ENCODE results near the gene HYCC1. TPM values are rescaled to one million over a fixed set of nuclear protein-coding genes. Genes with fewer than 3 reads are reported as not detected.
A peak's percentile ranks its signal among the peaks of the same experiment; 100 is the strongest.

HYCC1 gene
- total RNA-seq, 1 donor from 2014 or later = 40.8 TPM

- intact Hi-C loops (cut with DNase I) = no loop called here
- ATAC-seq = peak; percentile 86
- no peak for DNase-seq (ENCODE audit: missing footprints)
Observed at GRCh38 chr7:23020742-23021401, 6.9 kb upstream of the HYCC1 start.

GRCh38 chr7:23018750-23019149 lies 4.8 kb upstream of the HYCC1 start:
- ATAC-seq (no peak), DNase-seq (ENCODE audit: missing footprints) (no peak)
- intact Hi-C loops (cut with DNase I) = no loop called here

DNA sequence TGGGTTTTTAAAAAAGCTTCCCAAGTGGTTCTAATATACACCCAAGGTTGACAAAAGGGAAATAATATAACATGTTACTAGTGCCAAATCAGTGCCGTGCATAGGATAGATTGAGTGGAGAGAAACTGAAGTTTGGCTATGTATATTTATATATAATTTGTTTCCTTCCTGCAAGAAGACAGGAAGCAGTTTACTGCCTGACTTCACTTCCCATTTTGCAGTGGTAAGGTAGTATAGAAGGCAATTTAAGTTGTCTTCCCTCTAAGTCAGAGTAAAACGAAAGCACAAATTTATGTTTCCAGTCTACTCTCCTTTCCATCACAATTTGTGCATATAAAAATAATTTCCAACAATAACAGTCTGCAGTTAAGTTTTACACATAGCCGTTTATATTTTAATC lies 3.4 kb upstream of the HYCC1 start:
- intact Hi-C loops (cut with DNase I) = no loop called here
- ATAC-seq = no peak
- DNase-seq (ENCODE audit: missing footprints) = no peak

- DNase-seq (ENCODE audit: missing footprints) = no peak
- intact Hi-C loops (cut with DNase I) = no loop called here
- ATAC-seq = no peak
Observed at GRCh38 chr7:23016345-23017253, 2.7 kb upstream of the HYCC1 start.

DNA sequence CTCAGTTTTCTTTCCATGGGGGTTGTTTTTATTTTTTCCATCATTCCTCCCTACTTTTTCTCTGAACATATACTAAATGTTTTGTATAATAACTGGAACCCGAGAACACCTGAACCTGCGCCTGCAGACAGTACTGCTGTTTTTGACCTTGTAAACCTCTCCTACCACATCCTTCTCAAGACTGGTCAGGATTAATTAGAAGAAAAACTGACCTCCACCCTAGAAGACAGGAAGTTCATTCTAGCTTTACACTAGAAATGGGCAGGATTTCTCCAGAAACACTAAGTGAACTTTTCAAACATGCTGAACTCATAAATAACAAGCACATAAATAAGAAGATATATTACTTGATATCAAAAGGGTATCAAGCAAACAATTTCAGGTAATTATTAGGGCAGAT lies 751 bp upstream of the HYCC1 start:
- intact Hi-C loops (cut with DNase I) = loop anchor here (2.0 to 5.0 kb wide), 2 partner anchors 160 to 192 kb away; partner anchors contain the start of gene TOMM7
- ATAC-seq = no peak

DNA sequence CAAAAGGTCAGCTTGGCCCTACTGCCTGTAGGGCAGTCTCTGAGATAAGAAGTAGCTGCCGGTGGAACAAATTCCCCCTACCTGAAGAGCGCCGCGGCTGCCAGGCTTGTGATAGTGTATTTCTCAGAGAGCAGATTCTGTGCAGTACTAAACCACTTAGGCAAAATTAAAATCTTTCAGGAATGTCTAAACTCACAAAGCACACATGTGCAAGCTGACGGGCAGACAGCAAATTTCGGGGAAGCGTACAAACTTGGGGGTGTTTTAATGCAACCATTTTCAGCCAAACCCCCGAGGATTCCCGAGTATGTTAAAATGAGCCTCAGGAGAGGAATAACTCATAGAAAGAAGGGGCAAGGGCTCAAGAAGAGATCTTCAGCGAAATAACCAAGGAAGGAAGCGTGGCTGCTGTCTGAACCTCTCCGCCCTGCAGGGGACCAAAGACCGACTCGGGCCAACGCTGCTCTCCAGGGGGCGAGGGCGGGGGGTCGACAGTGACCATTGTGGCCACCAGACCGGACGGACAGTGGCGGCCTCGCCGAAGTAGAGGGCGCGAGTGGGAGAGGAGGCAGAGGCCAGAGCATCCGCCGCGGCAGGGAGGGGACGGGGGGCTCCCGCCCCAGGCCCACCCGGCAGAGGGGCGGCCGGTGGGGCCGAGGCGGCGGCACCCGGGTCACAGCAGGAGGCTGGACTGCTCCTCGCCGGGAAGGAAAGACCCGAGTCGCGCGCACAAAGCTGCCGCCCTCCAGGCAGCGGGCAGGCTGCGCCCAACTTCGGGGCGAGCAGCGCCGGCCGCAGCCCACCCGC lies 819 bp downstream of the HYCC1 start:
- intact Hi-C loops (cut with DNase I) = loop anchor here (5.0 kb wide), 1 partner anchor 191 kb away; the partner anchor contains the start of gene TOMM7
- DNase-seq (ENCODE audit: missing footprints) (no peak), ATAC-seq (peak; percentile 2)

More for the DNA sequence above, 751 bp upstream of the HYCC1 start:
- DNase-seq (ENCODE audit: missing footprints) = no peak

- intact Hi-C loops (cut with DNase I) = loop anchor here (5.0 kb wide), 1 partner anchor 190 kb away; the partner anchor contains the start of gene TOMM7
- DNase-seq (ENCODE audit: missing footprints) (no peak), ATAC-seq (no peak)
Observed at GRCh38 chr7:23012186-23012585, 1.7 kb downstream of the HYCC1 start.

DNA sequence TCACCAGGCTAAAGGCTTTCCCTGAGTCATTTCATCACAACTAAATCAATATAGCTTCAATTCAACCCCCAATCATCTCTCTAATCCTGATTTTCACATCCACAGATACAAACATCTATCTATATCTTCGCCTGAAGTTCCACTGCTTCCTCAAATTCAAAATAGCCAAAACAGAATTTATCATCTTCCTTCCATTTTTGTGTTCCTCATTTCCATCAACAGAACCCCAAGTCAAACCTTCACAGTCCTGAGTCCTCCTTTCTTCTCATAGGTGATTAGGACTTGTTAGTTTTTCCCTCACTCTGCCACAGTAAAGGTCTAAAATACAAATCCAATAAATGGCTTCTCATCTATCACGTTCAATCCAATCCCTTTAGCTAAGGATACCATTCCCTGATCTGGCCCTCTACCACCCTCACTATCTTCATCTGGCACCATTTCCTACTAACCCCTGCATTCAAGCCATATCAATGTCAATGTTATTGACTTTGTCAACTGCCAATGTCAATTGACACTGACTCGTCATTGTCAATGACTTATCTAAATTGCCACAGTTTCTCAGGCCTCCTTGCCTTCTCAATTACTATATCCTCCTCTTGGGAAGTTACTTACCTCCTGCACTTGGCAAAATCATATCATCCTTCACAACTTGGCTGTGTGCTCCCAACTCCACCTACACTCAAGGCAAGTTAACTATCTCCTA lies 2.6 kb downstream of the HYCC1 start:
- intact Hi-C loops (cut with DNase I) = loop anchor here (5.0 kb wide), 1 partner anchor 189 kb away; the partner anchor contains the start of gene TOMM7
- no peak for ATAC-seq
- no peak for DNase-seq (ENCODE audit: missing footprints)

DNA sequence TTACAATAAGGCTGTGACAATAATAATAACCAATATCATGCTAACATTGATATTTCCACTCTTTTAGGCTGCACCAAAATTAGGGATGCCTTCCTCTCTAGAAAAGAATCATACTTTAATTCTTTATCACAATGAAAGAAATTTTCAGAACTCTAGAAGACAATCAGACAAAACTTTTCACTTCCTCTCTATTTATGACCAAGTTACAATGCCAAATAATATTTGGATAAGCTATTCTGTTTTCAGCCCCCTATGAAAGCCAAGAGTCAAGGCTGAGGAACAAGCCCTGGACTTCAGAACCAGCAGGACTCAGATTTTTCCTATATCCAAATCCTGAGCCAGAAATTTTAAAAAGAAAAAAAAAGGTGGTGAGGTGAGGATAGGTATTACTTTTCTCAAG lies 4.6 kb downstream of the HYCC1 start:
- intact Hi-C loops (cut with DNase I) = no loop called here
- no peak for ATAC-seq
- no peak for DNase-seq (ENCODE audit: missing footprints)

GRCh38 chr7:23004247-23004520 lies 9.7 kb downstream of the HYCC1 start:
- DNase-seq (ENCODE audit: missing footprints) (no peak), ATAC-seq (no peak)
- intact Hi-C loops (cut with DNase I) = no loop called here

GRCh38 chr7:23003505-23004246 lies 10.3 kb downstream of the HYCC1 start:
- ATAC-seq (no peak), DNase-seq (ENCODE audit: missing footprints) (no peak)
- intact Hi-C loops (cut with DNase I) = no loop called here

DNA sequence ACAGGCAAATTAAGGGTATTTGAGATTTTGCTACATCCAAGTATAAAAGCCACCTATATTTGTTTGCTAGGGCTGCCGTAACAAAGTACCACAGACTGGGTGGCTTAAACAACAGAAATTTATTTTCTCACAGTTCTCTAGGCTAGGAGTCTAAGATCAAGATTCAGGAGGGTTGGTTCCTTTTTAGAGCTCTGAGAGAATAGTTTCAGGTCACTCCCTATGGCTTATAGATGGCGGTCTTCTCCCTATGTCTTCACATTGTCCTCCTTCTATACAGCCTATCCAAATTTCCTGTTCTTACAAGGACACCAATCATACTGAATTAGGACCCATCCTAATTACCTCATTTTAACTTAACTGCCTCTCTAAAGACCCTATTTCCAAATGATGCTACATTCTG lies 11.2 kb downstream of the HYCC1 start:
- DNase-seq (ENCODE audit: missing footprints) (no peak), ATAC-seq (no peak)
- intact Hi-C loops (cut with DNase I) = no loop called here

- DNase-seq (ENCODE audit: missing footprints) (no peak), ATAC-seq (no peak)
- intact Hi-C loops (cut with DNase I) = no loop called here
Observed at GRCh38 chr7:23001610-23002009, 12.3 kb downstream of the HYCC1 start.

DNA sequence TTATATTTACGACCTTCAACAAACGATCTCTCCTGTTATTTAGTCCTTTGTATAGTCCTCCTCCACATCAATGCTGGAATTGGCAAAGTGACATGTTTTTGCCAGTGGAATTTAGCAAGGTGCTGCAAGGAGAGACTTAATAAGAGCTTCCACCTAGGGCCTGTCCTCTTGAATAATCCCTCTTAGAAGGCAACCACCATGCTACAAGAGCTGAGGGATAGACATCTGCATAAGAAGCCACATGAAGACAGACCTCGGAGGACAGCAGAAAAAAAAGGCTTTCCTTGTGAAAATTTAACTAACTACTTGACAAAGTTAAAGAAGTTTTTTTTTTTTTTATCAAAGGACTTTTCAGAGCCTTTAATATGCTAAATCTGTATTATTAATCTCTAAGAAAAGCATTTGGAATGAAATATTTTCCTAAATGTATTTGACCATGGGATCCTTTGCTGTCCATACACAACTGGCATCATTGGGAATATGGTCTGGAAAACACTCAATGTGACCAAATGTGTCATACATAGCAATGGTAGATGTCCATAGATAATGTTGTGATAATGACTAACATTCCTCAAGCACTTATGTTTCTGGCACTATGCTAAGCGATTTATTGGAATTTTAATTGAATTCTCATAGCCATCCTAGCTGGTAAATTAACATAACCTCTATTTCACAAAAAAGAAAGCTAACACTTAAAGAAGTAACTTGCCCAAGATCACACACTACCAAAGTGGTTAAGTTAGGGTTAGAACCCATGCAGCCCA lies 13.2 kb downstream of the HYCC1 start:
- no peak for ATAC-seq
- intact Hi-C loops (cut with DNase I) = no loop called here
- no peak for DNase-seq (ENCODE audit: missing footprints)

DNA sequence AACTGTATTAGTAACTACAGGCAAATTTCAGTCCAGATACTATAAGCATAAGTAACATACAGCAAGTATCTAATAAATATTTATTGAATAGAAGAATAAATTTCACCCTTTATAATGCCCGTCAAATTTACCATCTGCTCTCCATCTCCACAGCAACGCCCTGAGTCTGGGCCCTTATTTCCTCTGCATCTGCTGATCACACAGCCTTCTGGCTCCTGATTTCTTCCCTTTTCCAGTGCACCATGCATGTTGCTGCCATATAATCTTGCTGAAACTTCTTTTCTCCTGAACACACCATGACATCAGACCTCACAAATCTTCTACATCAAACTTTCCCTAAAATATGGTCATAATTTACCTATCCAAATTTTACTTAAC lies 15.4 kb downstream of the HYCC1 start:
- ATAC-seq = no peak
- intact Hi-C loops (cut with DNase I) = no loop called here
- no peak for DNase-seq (ENCODE audit: missing footprints)

- intact Hi-C loops (cut with DNase I) = no loop called here
- DNase-seq (ENCODE audit: missing footprints) (no peak), ATAC-seq (no peak)
Observed at GRCh38 chr7:22997871-22998518, 15.9 kb downstream of the HYCC1 start.

GRCh38 chr7:22996470-22996869 lies 17.5 kb downstream of the HYCC1 start:
- intact Hi-C loops (cut with DNase I) = no loop called here
- no peak for DNase-seq (ENCODE audit: missing footprints)
- no peak for ATAC-seq
